SU-DHL-6 (cell line): ENCODE results near the gene CPA3.

Experiments used
- EZH2phosphoT487 ChIP-seq: fragments of 200-600 bp; sonication (generic), shearing (Covaris generic); conservative IDR thresholded peaks from 2 replicates; pipeline ENCODE4 v1.6.1; 2018; ENCODE audit warnings: mild to moderate bottlenecking, antibody characterized with exemption, low read length, moderate library complexity, mixed read lengths
- TF ChIP-seq, protein P1 (sequence below): fragments of 200-600 bp; sonication (generic); IDR thresholded peaks from one replicate; pipeline ENCODE4 v1.5.1; 2017; ENCODE audit warnings: antibody characterized with exemption, mild to moderate bottlenecking, low read length, moderate library complexity; ENCODE audit not compliant: insufficient read depth, poor library complexity, severe bottlenecking

GRCh38 chr3:148816981-148817525, 48.0 kb upstream of the CPA3 start:
- TF ChIP-seq, protein P1, sequence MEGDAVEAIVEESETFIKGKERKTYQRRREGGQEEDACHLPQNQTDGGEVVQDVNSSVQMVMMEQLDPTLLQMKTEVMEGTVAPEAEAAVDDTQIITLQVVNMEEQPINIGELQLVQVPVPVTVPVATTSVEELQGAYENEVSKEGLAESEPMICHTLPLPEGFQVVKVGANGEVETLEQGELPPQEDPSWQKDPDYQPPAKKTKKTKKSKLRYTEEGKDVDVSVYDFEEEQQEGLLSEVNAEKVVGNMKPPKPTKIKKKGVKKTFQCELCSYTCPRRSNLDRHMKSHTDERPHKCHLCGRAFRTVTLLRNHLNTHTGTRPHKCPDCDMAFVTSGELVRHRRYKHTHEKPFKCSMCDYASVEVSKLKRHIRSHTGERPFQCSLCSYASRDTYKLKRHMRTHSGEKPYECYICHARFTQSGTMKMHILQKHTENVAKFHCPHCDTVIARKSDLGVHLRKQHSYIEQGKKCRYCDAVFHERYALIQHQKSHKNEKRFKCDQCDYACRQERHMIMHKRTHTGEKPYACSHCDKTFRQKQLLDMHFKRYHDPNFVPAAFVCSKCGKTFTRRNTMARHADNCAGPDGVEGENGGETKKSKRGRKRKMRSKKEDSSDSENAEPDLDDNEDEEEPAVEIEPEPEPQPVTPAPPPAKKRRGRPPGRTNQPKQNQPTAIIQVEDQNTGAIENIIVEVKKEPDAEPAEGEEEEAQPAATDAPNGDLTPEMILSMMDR = no peak
- no peak for TF ChIP-seq EZH2phosphoT487
